ENCODE measurements around the gene PXDC1. TPM values are rescaled to one million over a fixed set of nuclear protein-coding genes. Genes with fewer than 3 reads are reported as not detected.
A peak's percentile ranks its signal among the peaks of the same experiment; 100 is the strongest.
"Not testable (repeated sequence)": the region's sequence is repeated elsewhere in the genome, so short reads cannot be mapped to it uniquely, and the experiment has no call there.

The PXDC1 gene
- total RNA-seq, 3 donors from 2014 or later: 3.1 to 27.9 (median 9.2) TPM

DNA sequence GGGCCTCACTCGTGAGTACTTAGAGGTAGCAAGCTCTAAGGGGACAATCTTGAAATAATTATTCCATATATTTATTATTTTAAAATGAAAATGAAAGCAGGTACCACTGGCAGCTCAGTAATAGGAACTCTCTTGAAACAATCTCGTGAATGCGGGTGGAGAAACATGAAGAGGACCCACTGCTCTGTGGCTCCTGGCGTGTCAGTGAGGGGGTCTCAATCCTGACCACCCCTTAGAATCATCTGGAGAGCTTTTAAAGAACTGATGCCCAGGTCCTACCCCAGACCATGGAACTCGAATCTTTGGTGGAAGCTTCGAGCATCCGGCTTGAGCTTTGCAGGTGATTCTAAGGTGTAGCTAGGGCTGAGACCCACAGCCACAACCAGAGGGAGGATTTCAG lies 23.9 kb upstream of the PXDC1 start:
- H3K4me1 ChIP-seq (ENCODE audit: low read depth): no peaks in the 10 kb centered on the region
- intact Hi-C loops (cut with DNase I, micrococcal nuclease): no loop called here
- no peaks in the 10 kb centered on the region for H3K36me3 ChIP-seq (ENCODE audit: low read depth)
- DNase-seq: no peak
- no peaks in the 10 kb centered on the region for H3K9me3 ChIP-seq
- H3K4me3 ChIP-seq: no peak overlapping the region
- TF ChIP-seq, protein P1, sequence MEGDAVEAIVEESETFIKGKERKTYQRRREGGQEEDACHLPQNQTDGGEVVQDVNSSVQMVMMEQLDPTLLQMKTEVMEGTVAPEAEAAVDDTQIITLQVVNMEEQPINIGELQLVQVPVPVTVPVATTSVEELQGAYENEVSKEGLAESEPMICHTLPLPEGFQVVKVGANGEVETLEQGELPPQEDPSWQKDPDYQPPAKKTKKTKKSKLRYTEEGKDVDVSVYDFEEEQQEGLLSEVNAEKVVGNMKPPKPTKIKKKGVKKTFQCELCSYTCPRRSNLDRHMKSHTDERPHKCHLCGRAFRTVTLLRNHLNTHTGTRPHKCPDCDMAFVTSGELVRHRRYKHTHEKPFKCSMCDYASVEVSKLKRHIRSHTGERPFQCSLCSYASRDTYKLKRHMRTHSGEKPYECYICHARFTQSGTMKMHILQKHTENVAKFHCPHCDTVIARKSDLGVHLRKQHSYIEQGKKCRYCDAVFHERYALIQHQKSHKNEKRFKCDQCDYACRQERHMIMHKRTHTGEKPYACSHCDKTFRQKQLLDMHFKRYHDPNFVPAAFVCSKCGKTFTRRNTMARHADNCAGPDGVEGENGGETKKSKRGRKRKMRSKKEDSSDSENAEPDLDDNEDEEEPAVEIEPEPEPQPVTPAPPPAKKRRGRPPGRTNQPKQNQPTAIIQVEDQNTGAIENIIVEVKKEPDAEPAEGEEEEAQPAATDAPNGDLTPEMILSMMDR (IDR thresholded peaks at IDR 0.05): no peak
- ATAC-seq: no peak

DNA sequence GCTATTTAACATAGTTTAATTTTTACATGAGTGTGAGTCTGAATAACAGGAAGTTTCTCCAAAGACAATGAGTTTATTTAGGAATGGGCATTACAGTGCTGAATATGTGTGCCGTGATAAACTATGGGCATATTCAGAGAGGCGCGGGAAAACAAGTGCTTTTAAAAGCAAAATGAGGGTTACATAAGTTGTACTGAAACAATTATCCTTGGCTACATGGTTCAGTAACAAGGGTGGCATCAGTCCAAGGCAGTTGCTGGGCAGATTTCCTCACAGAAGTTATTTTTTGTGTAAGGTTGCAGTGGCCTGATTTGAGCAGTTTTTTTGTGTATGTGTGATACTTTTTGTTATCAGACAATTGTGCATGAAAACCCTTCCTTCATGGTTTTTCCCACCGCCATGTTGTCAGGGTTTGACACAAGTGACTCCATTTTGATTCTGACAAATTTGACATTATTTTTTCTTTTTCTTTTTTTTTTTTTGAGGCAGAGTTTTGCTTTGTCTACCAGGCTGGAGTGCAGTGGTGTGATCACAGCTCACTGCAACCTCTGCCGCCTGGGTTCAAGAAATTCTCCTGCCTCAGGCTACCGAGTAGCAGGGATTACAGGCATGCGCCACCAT lies 22.3 kb upstream of the PXDC1 start:
- ATAC-seq (no peak), DNase-seq (peak in 1 of 3 donors; percentile 10)
- H3K36me3 ChIP-seq (ENCODE audit: low read depth): no peaks in the 10 kb centered on the region
- intact Hi-C loops (cut with DNase I, micrococcal nuclease): no loop called here
- TF ChIP-seq, protein P1 (IDR thresholded peaks at IDR 0.05): no peak
- no peak overlapping the region for H3K4me3 ChIP-seq
- H3K4me1 ChIP-seq (ENCODE audit: low read depth): no peaks in the 10 kb centered on the region
- H3K9me3 ChIP-seq: no peaks in the 10 kb centered on the region

DNA sequence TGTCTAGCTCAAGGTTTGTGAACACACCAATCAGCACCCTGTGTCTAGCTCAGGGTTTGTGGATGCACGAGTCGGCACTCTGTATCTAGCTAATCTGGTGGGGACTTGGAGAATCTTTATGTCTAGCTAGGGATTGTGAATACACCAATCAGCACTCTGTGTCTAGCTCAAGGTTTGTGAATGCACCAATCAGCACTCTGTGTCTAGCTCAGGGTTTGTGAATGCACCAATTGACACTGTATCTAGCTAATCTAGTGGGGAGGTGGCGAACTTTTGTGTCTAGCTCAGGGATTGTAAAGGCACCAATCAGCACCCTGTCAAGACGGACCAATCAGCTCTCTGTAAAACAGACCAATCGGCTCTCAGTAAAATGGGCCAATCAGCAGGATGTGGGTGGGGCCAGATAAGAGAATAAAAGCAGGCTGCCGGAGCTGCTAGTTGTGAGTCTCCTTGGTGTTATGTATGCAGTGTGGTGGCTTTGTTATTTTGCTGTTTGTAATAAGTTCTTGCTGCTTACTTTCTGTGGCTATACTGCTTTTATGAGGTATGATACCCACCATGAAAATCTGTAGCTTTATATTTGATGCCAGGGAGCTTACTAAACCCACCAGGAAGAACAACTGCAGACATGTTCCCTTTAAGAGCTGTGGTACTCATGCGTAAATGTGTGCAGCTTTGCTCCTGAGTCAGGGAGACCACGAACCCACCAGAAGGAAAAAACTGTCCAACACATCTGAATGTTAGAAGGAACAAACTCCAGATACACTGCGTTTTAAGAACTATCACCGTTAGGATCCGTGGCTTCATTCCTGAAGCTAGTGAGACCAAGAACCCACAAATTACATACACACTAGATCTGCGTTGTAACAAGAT lies 20.9 kb upstream of the PXDC1 start:
- intact Hi-C loops (cut with DNase I, micrococcal nuclease); ATAC-seq; H3K9me3 ChIP-seq; H3K36me3 ChIP-seq (ENCODE audit: low read depth); H3K4me1 ChIP-seq (ENCODE audit: low read depth); H3K4me3 ChIP-seq; DNase-seq: not testable (repeated sequence)

DNA sequence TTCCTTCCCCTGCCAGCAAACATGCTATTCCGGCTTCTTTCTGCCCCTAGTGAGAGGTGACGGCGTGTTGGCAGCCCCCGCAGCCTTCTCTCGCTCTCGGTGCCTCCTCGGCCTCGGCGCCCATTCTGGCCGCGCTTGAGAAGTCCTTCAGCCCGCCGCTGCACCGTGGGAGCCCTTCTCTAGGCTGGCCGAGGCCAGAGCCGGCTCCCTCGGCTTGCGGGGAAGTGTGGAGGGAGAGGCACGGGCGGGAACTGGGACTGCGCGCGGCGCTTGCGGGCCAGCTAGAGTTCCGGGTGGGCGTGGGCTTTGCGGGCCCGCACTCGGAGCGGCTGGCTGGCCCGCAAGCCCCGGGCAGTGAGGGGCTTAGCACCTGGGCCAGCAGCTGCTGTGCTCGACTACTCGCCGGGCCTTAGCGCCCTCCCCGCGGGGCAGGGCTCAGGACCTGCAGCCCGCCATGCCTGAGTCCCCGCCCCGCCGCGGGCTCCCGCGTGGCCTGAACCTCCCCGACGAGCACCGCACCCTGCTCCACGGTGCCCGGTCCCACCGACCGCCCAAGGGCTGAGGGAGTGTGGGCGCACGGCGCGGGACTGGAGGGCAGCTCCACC lies 20.0 kb upstream of the PXDC1 start:
- DNase-seq (no peak), ATAC-seq (no peak)
- Histone ChIP-seq H3K4me3 (no peak overlapping the region), H3K9me3 (no peaks in the 10 kb centered on the region), H3K4me1 (ENCODE audit: low read depth) (no peaks in the 10 kb centered on the region), H3K36me3 (ENCODE audit: low read depth) (no peaks in the 10 kb centered on the region)
- intact Hi-C loops (cut with DNase I, micrococcal nuclease): no loop called here
- TF ChIP-seq, protein P1 (IDR thresholded peaks at IDR 0.05): no peak

DNA sequence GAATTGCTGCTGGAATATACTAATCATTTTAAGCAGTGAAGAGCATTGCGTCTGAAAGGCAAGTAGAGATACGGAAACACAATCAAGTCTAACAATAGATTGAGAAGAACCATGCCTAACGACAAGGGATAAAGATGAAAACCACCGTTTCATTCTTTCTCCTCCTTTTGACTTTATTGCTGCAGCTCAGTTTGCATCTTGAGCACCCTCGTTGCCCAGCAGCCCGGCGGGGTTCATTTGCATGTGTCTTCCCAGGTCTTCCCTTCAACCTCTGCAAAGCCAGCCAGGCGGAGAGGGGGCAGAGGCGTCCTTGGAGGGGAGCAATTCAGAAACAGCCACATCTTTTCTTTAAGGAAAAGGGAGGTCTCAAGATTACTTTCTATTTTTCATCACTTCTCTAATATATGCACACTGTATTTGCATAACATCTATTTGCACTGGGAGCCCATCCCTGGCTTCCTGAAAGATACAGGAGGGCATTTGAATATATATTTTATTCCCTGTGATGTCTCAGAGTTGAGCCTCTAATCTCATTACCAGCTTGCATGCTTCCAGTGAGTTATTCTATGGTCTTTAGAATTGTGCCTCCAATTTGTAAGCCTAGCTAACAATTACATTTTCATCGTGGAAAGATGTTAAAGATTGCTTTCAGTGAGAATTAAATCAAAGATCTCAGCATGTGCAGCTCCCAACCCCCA lies 18.7 kb upstream of the PXDC1 start:
- no peak for ATAC-seq
- DNase-seq: no peak
- no peak overlapping the region for H3K4me3 ChIP-seq
- TF ChIP-seq, protein P1 (IDR thresholded peaks at IDR 0.05): no peak
- H3K36me3 ChIP-seq (ENCODE audit: low read depth): no peaks in the 10 kb centered on the region
- H3K4me1 ChIP-seq (ENCODE audit: low read depth): no peaks in the 10 kb centered on the region
- intact Hi-C loops (cut with DNase I, micrococcal nuclease): no loop called here
- no peaks in the 10 kb centered on the region for H3K9me3 ChIP-seq

Data from mucosa of descending colon (tissue), 3 donors.